Adipocyte (in vitro differentiated cells): ENCODE results near the gene ANKLE2.

Experiments used
- DNase-seq: peaks from one replicate; pipeline ENCODE4 v3.0.0-alpha.2; 2015; ENCODE audit warnings: low read depth
- H3K27me3 ChIP-seq: replicated peaks from 2 replicates; pipeline ENCODE4 v1.7.0; 2013; ENCODE audit warnings: mild to moderate bottlenecking, low read length, moderate library complexity; ENCODE audit not compliant: control insufficient read depth, insufficient read depth
- H3K36me3 ChIP-seq: 2 replicates; pipeline ENCODE4 v1.7.0; 2013; ENCODE audit warnings: low read length, mild to moderate bottlenecking, moderate library complexity; ENCODE audit not compliant: control insufficient read depth, insufficient read depth, severe bottlenecking
- H3K4me1 ChIP-seq: 2 replicates; pipeline ENCODE4 v1.7.0; 2013; ENCODE audit warnings: mild to moderate bottlenecking, low read length, moderate library complexity; ENCODE audit not compliant: control insufficient read depth, insufficient read depth
- H3K4me3 ChIP-seq: 2 replicates; pipeline ENCODE4 v1.7.0; 2013; ENCODE audit warnings: mild to moderate bottlenecking, low read length, moderate library complexity
- H3K9ac ChIP-seq: 2 replicates; pipeline ENCODE4 v1.7.0; 2013; ENCODE audit warnings: mild to moderate bottlenecking, low read length, moderate library complexity
- H3K9me3 ChIP-seq: 2 replicates; pipeline ENCODE4 v1.7.0; 2013; ENCODE audit warnings: mild to moderate bottlenecking, low read length, moderate library complexity; ENCODE audit not compliant: control insufficient read depth

Gene ANKLE2

DNA sequence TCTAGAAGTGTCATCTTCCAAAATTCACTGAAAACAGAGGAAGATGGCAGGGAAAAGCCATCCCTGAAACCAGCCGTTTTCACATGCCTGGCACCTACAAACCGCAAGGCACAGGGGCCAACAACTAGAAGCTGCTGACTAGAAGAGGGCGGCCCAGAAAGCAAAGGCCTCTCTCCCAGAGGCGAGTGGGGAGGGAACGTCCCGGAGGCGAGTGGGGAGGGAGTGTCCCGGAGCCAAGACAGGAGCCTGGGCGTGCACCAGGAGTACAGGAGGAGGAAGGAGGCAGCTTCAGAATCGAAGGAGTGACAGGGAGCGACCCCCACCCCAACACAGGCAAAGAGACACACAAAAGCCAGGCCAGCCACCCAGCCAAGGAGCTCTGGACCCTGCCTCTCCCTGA lies 21.0 kb downstream of the ANKLE2 start:
- no peak for DNase-seq
- H3K4me3 ChIP-seq: no peak overlapping the region

GRCh38 chr12:132740313-132740646 lies 21.4 kb downstream of the ANKLE2 start:
- Histone ChIP-seq H3K4me3 (no peak overlapping the region), H3K36me3 (peaks cover 89% of the 10 kb centered on the region)
- DNase-seq: no peak

More for the DNA sequence above, 21.0 kb downstream of the ANKLE2 start:
- Histone ChIP-seq H3K4me1 (no peaks in the 10 kb centered on the region), H3K9me3 (no peaks in the 10 kb centered on the region), H3K9ac (no peak overlapping the region), H3K36me3 (peaks cover 89% of the 10 kb centered on the region), H3K27me3 (no peaks in the 10 kb centered on the region)

DNA sequence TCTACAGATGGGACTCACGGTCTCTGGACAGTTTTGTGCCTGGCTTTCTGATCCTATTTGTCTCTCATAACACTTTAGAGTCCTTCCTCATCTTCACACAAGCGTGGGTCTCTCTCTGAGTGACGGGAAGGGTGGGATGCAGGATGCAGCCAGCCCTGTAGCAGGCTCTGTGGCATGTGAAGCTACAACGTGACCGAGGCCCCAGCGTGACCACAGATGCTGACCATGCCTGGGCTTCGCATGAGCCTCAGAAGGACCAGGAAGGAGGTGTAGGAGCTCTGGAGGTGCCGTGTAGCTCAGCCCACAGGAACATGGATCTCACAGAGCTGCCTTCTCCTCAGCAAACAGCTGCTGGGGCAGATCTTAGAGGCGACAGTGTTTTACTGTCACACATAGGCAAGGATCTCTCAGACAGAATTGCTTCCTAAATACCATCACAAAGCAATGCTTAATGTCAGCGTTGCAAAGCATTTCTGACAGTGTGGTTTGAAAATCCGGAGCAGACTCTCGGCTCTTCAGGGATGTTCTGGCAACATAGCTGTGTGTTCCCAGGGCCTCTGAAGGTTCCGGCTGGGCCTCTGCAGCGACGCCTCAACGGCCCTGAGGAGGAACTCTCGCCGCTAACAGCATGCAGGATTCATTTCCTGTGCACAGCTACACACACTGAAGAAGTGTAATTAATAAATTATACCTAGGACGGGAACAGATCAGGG lies 21.9 kb downstream of the ANKLE2 start:
- no peak for DNase-seq
- H3K27me3 ChIP-seq: no peaks in the 10 kb centered on the region
- H3K9me3 ChIP-seq: no peaks in the 10 kb centered on the region
- H3K36me3 ChIP-seq: peaks cover 89% of the 10 kb centered on the region
- no peaks in the 10 kb centered on the region for H3K4me1 ChIP-seq
- no peak overlapping the region for H3K9ac ChIP-seq
- no peak overlapping the region for H3K4me3 ChIP-seq

More at GRCh38 chr12:132740313-132740646, 21.4 kb downstream of the ANKLE2 start:
- Histone ChIP-seq H3K9me3 (no peaks in the 10 kb centered on the region), H3K9ac (no peak overlapping the region), H3K4me1 (no peaks in the 10 kb centered on the region), H3K27me3 (no peaks in the 10 kb centered on the region)

GRCh38 chr12:132736913-132737312 lies 24.7 kb downstream of the ANKLE2 start:
- Histone ChIP-seq H3K4me3 (no peak overlapping the region), H3K27me3 (no peaks in the 10 kb centered on the region), H3K36me3 (peaks cover 94% of the 10 kb centered on the region), H3K4me1 (no peaks in the 10 kb centered on the region), H3K9ac (no peak overlapping the region), H3K9me3 (no peaks in the 10 kb centered on the region)
- DNase-seq: no peak

DNA sequence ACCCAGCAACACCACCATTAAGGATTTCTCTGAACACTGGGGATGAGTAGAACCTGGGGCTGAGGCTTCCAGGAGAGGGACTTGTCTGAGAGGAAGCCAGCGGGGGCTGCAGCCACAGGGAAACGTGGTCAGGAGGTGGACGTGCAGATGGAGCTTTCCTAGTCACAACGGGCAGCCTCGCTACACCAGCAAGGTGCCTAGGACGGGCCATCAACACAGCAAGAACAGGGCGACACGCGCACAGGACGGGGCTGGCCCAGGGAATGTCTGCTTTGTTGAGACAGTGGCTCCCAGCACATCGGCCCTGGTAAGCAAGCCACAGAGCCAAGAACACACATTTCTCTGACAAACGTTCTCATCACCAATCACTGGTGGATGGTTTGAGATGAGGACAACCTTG lies 25.3 kb downstream of the ANKLE2 start:
- H3K36me3 ChIP-seq: peaks cover 94% of the 10 kb centered on the region
- no peak overlapping the region for H3K4me3 ChIP-seq

DNA sequence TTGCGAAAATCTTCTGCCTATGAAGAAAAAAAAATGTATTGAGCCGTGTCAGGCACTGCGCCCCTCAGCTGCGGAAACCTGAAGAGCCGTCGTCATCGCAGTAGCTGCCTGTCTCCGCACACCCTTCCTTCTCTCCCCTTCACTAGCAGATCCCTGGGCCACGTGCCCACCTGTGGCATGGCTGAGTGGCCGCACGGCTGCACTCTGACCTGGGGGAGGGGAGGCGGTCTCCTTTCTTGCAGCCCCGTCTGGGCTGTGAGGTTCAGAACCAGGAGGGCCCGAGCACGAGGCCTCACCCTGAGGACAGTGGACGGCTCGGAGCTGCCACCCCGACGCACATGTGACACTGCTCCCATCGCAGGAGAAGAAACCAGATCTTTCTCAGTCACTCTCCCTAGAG lies 26.1 kb downstream of the ANKLE2 start:
- Histone ChIP-seq H3K36me3 (peaks cover 93% of the 10 kb centered on the region), H3K9ac (no peak overlapping the region), H3K4me3 (no peak overlapping the region), H3K27me3 (no peaks in the 10 kb centered on the region), H3K4me1 (no peaks in the 10 kb centered on the region), H3K9me3 (no peaks in the 10 kb centered on the region)
- no peak for DNase-seq

More for the DNA sequence above, 25.3 kb downstream of the ANKLE2 start:
- Histone ChIP-seq H3K27me3 (no peaks in the 10 kb centered on the region), H3K4me1 (no peaks in the 10 kb centered on the region), H3K9me3 (no peaks in the 10 kb centered on the region), H3K9ac (no peak overlapping the region)
- no peak for DNase-seq

DNA sequence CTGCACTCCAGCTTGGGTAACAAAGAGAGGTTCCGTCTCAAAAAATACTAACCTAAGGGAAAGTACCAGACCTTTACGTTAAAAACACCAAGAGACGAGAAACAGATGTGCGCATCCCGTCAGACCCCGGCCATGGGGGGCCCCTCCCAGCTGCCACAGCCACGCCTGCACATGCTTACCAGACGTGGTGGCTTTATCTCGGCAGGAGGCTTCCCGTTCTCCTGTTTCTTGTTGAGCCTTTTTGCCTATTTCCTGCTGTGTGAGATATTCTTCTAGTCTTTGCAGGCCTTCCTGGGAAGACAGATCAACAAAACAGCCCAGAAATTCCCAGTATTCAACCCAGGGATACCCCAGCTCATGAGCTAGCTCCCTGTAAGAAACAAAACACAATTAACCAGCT lies 27.4 kb downstream of the ANKLE2 start:
- DNase-seq: no peak

DNA sequence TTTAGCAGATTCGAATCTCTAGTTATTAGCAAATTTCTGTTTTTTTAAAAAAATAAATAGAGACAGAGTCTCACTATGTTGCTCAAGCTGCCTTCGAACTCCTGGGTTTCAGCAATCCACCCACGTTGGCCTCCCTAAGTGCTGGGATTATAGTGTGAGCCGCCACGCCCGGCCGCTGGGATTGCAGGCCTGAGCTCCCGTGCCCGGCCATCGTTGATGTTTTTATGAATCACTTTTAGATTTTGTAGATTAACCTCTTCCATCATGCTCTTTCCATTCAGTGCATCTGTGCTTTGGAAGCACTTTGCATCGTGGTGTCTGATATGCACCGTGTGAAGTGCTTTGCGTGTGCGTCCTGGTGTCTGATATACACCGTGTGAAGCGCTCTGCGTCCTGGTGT lies 30.1 kb downstream of the ANKLE2 start:
- H3K36me3 ChIP-seq: peaks cover 91% of the 10 kb centered on the region
- no peak overlapping the region for H3K4me3 ChIP-seq
- H3K9me3 ChIP-seq: no peaks in the 10 kb centered on the region
- no peak overlapping the region for H3K9ac ChIP-seq
- H3K27me3 ChIP-seq: no peaks in the 10 kb centered on the region
- no peaks in the 10 kb centered on the region for H3K4me1 ChIP-seq
- DNase-seq: no peak

More for the DNA sequence above, 27.4 kb downstream of the ANKLE2 start:
- no peak overlapping the region for H3K9ac ChIP-seq
- H3K27me3 ChIP-seq: no peaks in the 10 kb centered on the region
- H3K4me3 ChIP-seq: no peak overlapping the region
- H3K4me1 ChIP-seq: no peaks in the 10 kb centered on the region
- no peaks in the 10 kb centered on the region for H3K9me3 ChIP-seq
- peaks cover 89% of the 10 kb centered on the region for H3K36me3 ChIP-seq

DNA sequence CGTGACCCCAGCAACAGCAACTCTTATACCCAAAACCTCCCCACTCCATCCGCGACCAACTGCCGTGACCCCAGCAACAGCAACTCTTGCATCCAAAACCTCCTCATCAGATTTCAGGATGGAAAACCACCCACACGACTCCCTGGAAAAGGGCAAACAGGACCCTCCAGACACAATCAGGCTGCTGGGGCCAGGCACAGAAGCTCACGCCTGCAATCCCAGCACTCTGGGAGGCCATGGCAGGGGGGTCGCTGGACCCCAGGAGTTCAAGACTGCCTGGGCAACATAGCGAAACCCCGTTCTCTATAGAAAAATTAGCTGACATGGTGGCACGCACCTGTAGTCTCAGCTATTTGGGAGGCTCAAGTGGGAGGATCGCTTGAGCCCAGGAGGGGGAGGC lies 31.3 kb downstream of the ANKLE2 start:
- H3K36me3 ChIP-seq: peaks cover 92% of the 10 kb centered on the region
- DNase-seq: no peak
- H3K9me3 ChIP-seq: no peaks in the 10 kb centered on the region

GRCh38 chr12:132729541-132730320 lies 31.9 kb downstream of the ANKLE2 start:
- no peak overlapping the region for H3K4me3 ChIP-seq
- H3K36me3 ChIP-seq: peaks cover 92% of the 10 kb centered on the region

More for the DNA sequence above, 31.3 kb downstream of the ANKLE2 start:
- Histone ChIP-seq H3K9ac (no peak overlapping the region), H3K4me1 (no peaks in the 10 kb centered on the region), H3K4me3 (no peak overlapping the region), H3K27me3 (no peaks in the 10 kb centered on the region)

GRCh38 chr12:132728502-132728901 lies 33.1 kb downstream of the ANKLE2 start:
- H3K4me1 ChIP-seq: no peaks in the 10 kb centered on the region
- no peak overlapping the region for H3K9ac ChIP-seq
- H3K36me3 ChIP-seq: peaks cover 92% of the 10 kb centered on the region
- H3K4me3 ChIP-seq: no peak overlapping the region
- DNase-seq: no peak
- H3K9me3 ChIP-seq: no peaks in the 10 kb centered on the region
- H3K27me3 ChIP-seq: no peaks in the 10 kb centered on the region

More at GRCh38 chr12:132729541-132730320, 31.9 kb downstream of the ANKLE2 start:
- Histone ChIP-seq H3K27me3 (no peaks in the 10 kb centered on the region), H3K9me3 (no peaks in the 10 kb centered on the region), H3K4me1 (no peaks in the 10 kb centered on the region), H3K9ac (no peak overlapping the region)
- no peak for DNase-seq
